Measurements from ENCODE around the gene TCAP.

DNA sequence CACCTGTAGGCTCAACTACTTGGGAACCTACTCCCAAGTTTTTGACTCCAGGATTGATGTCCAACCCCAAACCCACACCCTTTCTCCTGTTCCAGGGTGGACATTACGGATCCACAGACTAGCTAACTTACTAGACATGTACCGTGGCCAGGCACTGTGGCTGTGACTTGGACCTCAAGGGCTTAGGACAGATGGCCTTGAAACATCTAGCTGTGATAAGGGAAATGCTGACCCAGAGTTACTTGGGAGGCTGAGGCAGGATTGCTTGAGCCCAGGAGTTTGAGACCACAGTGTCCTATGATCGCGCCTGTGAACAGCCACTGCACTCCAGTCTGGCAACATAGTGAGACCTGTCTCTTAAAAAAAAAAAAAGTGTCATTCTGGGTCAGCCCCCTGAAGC lies 24.1 kb upstream of the TCAP start:
- TF ChIP-seq, protein P1, sequence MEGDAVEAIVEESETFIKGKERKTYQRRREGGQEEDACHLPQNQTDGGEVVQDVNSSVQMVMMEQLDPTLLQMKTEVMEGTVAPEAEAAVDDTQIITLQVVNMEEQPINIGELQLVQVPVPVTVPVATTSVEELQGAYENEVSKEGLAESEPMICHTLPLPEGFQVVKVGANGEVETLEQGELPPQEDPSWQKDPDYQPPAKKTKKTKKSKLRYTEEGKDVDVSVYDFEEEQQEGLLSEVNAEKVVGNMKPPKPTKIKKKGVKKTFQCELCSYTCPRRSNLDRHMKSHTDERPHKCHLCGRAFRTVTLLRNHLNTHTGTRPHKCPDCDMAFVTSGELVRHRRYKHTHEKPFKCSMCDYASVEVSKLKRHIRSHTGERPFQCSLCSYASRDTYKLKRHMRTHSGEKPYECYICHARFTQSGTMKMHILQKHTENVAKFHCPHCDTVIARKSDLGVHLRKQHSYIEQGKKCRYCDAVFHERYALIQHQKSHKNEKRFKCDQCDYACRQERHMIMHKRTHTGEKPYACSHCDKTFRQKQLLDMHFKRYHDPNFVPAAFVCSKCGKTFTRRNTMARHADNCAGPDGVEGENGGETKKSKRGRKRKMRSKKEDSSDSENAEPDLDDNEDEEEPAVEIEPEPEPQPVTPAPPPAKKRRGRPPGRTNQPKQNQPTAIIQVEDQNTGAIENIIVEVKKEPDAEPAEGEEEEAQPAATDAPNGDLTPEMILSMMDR (IDR thresholded peaks at IDR 0.05; ENCODE audit: low read depth, low read length), result no peak
- no peak for TF ChIP-seq EZH2phosphoT487 (IDR thresholded peaks at IDR 0.05; ENCODE audit: low read depth)

Data from OCI-LY3 (cell line).